Right cardiac atrium (tissue), 5 donors: ENCODE measurements around the gene SND1. TPM values are rescaled to one million over a fixed set of nuclear protein-coding genes. Genes with fewer than 3 reads are reported as not detected.

ENCODE experiments used
- ATAC-seq, 2 donors: fragments of 200-7000 bp; cut with Tn5 transposase; one replicate each; pipeline versions ENCODE4 v1.8.0 to v1.9.1; 2020; ENCODE audit warnings: moderate library complexity in 2 of 2, mild to moderate bottlenecking in 1 of 2
- DNase-seq, 3 donors: peaks; one replicate each; pipeline ENCODE4 v3.0.0-alpha.2; 2020
- H3K27ac ChIP-seq: one replicate; pipeline ENCODE4 v1.5.1; 2013; ENCODE audit warnings: mild to moderate bottlenecking, low read length, control low read depth, moderate library complexity
- H3K27me3 ChIP-seq: one replicate; pipeline ENCODE4 v1.6.1; 2013; ENCODE audit not compliant: control insufficient read depth, insufficient read depth
- H3K4me1 ChIP-seq: one replicate; pipeline ENCODE4 v1.6.1; 2013; ENCODE audit warnings: low read length; ENCODE audit not compliant: control insufficient read depth, insufficient read depth
- H3K4me3 ChIP-seq: one replicate; pipeline ENCODE4 v1.5.1; 2013; ENCODE audit warnings: low read length, control low read depth
- H3K9me3 ChIP-seq: one replicate; pipeline ENCODE4 v1.6.1; 2013; ENCODE audit warnings: low read length; ENCODE audit not compliant: control insufficient read depth
- WGBS: extraction: QIAGEN DNeasy Blood & Tissue Kit; methylation state at CpG from one replicate; pipeline ENCODE4 v1.1.7; 2013; 5-methylcytosine and 5-hydroxymethylcytosine counted together
- intact Hi-C, 4 donors: fragments of 100-400 bp; cut with DNase I; formaldehyde crosslinking; loops; one replicate each; pipeline versions ENCODE4 v1.11.0 to v1.14.0; 2022 to 2023
- polyA plus RNA-seq: library from polyadenylated mRNA; stranded (reverse); fragments of 200-250 nt; gene quantifications from one replicate; pipeline ENCODE4 v1.2.3, GENCODE V29; 2013
- total RNA-seq, 4 donors: library from RNA; stranded (reverse); fragmentation: NEBNext Ultra II Directional; extraction: Animal tissue kit (Norgen Biotek cat#: 25700); gene quantifications; one replicate each; pipeline ENCODE4 v1.2.1, GENCODE V29; 2021
- donor health status: healthy with polysubstance abuse.
- donor health status: DM: no; HTN: yes; CAD: no.
- donor health status: DM: no; HTN: no; CAD: no.
- donor health status: DM: no; HTN: yes; CAD: no; lungs with severe emphysema.
- donor health status: DM: yes; HTN: yes; CAD: no.

The SND1 gene
- total and polyA plus RNA-seq, 5 donors, result 50.0 to 107 (median 89.3) TPM

- H3K27me3 ChIP-seq, result no peaks in the 10 kb centered on the region
- no peak overlapping the region for H3K27ac ChIP-seq
- no peak for DNase-seq
- 75% methylated on average over 6 of the region's 6 CpGs for WGBS
- no peak for ATAC-seq
- intact Hi-C loops, result no loop called here
- peaks cover 1% of the 10 kb centered on the region for H3K4me1 ChIP-seq
- no peaks in the 10 kb centered on the region for H3K9me3 ChIP-seq
- no peak overlapping the region for H3K4me3 ChIP-seq
Measured at GRCh38 chr7:127807340-127807739, 155.3 kb downstream of the SND1 start.

- no peak overlapping the region for H3K4me3 ChIP-seq
- 90% methylated on average over 2 of the region's 2 CpGs for WGBS
- ATAC-seq (no peak), DNase-seq (no peak)
- no peaks in the 10 kb centered on the region for H3K9me3 ChIP-seq
- H3K27ac ChIP-seq, result no peak overlapping the region
- intact Hi-C loops, result no loop called here
- H3K27me3 ChIP-seq, result no peaks in the 10 kb centered on the region
- peaks cover 4% of the 10 kb centered on the region for H3K4me1 ChIP-seq
Measured at GRCh38 chr7:127807829-127808228, 155.8 kb downstream of the SND1 start.

DNA sequence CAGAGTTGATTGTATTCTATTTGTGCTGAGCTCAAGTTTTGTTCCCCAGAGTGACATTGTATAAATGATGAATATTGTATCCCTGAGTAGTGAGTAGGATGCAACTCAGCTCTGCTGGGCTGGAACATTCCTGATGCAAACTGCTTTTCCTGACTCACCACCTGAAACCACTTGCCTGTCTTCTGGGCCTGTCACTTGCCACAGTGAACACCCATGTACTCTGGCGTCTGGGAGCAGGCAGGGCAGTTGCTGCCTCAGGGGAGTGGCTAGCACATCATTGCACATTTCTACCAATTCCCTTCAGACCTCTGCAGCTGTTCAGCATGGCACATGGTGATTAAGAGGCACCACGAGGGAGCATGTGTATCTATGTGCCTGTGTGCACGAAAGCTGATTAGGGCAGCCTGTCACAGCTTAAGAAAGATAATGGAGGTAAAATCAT is 157.3 kb downstream of the SND1 start:
- ATAC-seq (peak in 1 of 2 donors; percentile 32), DNase-seq (no peak)
- H3K27me3 ChIP-seq, result no peaks in the 10 kb centered on the region
- intact Hi-C loops, result no loop called here
- no peaks in the 10 kb centered on the region for H3K9me3 ChIP-seq
- H3K4me1 ChIP-seq, result peaks cover 4% of the 10 kb centered on the region
- H3K27ac ChIP-seq, result no peak overlapping the region
- 63% methylated on average over 3 of the region's 3 CpGs for WGBS
- no peak overlapping the region for H3K4me3 ChIP-seq

DNA sequence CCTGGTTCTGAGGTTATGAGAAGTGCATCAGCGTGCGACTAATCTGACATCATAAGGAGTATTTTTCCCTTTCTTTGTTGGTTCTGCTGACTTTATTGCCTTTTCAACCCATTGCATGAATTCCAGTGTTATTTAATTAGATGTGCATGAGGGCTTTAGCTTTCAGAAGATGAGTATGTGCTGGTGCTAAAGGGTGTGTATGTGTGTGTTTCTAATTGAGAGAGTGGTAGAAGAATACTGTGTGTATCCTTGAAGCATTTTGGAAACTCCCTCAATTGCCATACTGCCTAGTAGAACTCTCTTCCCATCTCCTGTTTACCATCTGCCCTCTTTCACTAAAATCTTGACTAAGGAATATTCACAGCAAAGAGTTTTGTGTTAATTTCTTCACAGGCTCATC is 158.1 kb downstream of the SND1 start:
- H3K27me3 ChIP-seq, result no peaks in the 10 kb centered on the region
- H3K9me3 ChIP-seq, result no peaks in the 10 kb centered on the region
- intact Hi-C loops, result no loop called here
- H3K27ac ChIP-seq, result no peak overlapping the region
- WGBS, result 100% methylated on average over 2 of the region's 2 CpGs
- ATAC-seq (no peak), DNase-seq (no peak)
- peaks cover 4% of the 10 kb centered on the region for H3K4me1 ChIP-seq
- no peak overlapping the region for H3K4me3 ChIP-seq

DNA sequence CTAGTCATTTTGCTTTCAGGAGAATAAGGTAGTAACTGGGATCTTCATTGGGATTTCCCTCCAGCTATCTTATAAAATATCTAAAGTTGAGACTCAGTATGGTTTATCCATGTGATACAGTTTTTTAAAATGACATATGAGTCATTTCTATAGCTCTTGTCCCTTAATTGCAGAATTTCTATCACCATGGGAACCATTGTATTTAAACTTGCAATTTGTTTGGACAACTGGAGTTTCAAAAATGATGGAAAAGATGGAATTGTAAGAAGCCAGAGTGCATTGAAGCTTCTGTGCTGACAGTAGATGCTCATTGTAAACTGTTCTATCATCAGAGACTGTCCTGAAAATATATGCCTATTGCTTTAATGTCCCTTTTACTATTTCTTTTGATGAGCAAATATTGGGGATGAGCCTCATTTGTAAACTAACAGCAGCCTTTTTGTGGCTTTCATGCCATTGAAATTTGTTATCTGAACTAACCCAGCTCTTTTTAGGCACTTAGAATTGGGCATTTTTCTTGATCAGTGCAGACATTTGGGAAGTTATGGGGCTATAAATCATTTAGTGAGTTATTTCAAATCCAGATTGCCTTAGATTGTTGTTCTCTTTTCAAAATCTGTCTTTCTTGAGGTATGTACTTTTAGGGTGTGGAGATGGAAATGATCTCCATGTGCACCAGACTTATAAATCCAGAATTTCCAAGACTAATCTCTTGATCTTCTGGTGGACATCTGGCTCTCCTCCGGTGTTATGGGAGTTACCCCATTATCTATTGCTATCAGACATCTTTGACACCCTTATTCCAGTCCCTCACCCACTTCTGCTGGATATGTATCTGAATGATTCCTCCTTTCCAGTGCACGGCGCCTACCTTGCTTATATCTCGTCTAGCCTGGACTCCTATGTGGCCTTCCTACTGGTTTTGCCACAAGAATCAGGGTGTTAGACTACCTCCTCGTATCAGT is 159.0 kb downstream of the SND1 start:
- ATAC-seq, result no peak
- H3K9me3 ChIP-seq, result no peaks in the 10 kb centered on the region

DNA sequence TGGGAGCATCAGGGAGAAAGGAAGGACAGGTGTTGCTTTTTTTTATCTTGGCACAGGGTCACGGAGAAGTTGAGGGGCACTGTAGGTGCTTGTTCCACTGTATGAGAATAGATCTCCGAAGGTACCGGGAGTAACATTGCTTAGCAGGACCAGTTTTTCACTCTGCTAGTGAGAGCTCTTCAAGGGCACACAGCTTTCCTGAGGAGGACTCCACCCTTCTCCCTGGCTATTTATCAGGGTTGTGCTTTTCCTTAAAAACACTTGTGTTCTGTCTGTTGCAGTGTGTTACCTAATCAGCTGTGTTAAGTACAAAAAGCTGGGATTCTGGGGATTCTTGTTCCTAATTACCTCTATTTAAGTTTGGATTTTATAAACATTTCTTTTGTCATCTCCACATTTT is 160.5 kb downstream of the SND1 start:
- DNase-seq (no peak), ATAC-seq (peak; percentile 56 to 66)
- Histone ChIP-seq H3K9me3 (no peaks in the 10 kb centered on the region), H3K4me3 (no peak overlapping the region), H3K27ac (no peak overlapping the region), H3K4me1 (peaks cover 4% of the 10 kb centered on the region), H3K27me3 (no peaks in the 10 kb centered on the region)
- intact Hi-C loops, result no loop called here
- WGBS, result 90% methylated on average over 3 of the region's 3 CpGs

More for the DNA sequence above, 159.0 kb downstream of the SND1 start:
- peaks cover 4% of the 10 kb centered on the region for H3K4me1 ChIP-seq
- WGBS, result 96% methylated on average over 5 of the region's 5 CpGs
- intact Hi-C loops, result no loop called here
- no peak overlapping the region for H3K27ac ChIP-seq
- no peaks in the 10 kb centered on the region for H3K27me3 ChIP-seq
- DNase-seq, result no peak
- H3K4me3 ChIP-seq, result no peak overlapping the region

DNA sequence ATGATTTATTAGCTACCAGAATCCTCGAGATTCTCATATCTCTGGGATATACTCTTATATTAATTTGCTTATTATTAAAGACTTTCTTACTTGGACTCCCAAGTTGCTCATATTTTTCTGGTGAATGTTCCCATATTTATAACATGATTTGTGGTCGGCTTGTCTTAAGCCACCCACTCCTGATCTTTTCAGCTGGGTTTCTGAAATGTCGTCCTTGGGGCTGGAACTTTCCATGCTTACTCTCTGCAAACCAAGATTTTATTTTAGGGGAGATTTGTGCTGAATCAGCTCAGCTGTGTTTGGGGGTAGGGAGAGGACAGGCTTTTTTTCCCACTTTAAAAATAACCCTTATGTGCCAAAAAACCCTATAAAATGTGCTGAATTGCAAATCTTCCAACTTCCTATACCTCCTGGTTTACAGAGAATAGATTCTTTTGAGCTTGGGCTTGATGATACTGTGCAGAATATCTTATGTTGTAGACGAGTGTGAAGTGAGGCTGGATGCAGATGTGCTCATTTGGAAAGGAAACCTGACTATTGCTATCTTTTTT is 162.1 kb downstream of the SND1 start:
- H3K4me1 ChIP-seq, result peaks cover 4% of the 10 kb centered on the region
- H3K27ac ChIP-seq, result no peak overlapping the region
- WGBS, result 71% methylated on average over 4 of the region's 4 CpGs
- ATAC-seq, result no peak
- no peaks in the 10 kb centered on the region for H3K27me3 ChIP-seq
- no peak for DNase-seq
- no peak overlapping the region for H3K4me3 ChIP-seq
- H3K9me3 ChIP-seq, result no peaks in the 10 kb centered on the region
- intact Hi-C loops, result no loop called here

GRCh38 chr7:127815631-127816145 is 163.7 kb downstream of the SND1 start:
- 72% methylated on average over 3 of the region's 3 CpGs for whole genome bisulfite sequencing
- no peak overlapping the region for H3K4me3 ChIP-seq
- peaks cover 4% of the 10 kb centered on the region for H3K4me1 ChIP-seq
- no peak overlapping the region for H3K27ac ChIP-seq
- no peak for DNase-seq
- H3K27me3 ChIP-seq, result no peaks in the 10 kb centered on the region
- intact Hi-C loops, result no loop called here
- ATAC-seq, result no peak
- H3K9me3 ChIP-seq, result no peaks in the 10 kb centered on the region

DNA sequence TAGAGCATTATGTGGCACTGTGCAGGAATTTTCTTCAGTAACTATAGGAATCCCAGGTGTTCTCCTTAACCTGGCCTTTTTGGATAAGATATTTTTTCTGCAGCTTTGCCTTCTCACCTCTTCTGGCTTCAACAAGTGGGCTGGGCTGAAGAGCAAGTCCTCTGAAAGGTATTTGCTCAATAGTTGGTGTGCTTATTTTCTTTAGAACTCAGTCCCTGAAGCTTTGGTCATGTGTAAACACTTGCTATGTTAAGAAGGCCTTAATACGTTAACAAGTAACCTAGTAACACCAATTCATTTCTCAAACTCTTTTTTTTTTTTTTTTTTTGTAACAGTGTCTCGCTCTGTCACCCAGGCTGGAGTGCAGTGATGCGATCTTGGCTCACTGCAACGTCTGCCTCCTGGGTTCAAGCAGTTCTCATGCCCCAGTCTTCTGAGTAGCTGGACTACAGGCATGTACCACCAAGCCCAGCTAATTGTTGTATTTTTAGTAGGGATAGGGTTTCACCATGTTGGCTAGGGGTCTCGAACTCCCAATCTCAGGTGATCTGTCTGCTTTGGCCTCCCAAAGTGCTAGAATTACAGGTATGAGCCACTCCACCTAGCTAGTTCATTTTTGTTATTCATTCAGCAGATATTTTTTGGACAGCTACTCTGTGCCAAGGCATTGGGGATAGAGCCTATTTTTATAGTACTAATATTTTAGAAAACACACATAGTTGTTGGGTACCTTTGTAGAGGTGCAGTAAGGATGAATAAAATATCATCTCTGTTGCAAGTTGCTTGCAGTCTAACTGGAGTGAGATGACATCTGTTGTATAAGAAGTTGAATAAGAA is 164.6 kb downstream of the SND1 start:
- intact Hi-C loops, result no loop called here
- Histone ChIP-seq H3K4me3 (no peak overlapping the region), H3K27me3 (no peaks in the 10 kb centered on the region), H3K4me1 (peaks cover 7% of the 10 kb centered on the region), H3K9me3 (no peaks in the 10 kb centered on the region), H3K27ac (no peak overlapping the region)
- WGBS, result 92% methylated on average over 5 of the region's 5 CpGs
- ATAC-seq (no peak), DNase-seq (no peak)

DNA sequence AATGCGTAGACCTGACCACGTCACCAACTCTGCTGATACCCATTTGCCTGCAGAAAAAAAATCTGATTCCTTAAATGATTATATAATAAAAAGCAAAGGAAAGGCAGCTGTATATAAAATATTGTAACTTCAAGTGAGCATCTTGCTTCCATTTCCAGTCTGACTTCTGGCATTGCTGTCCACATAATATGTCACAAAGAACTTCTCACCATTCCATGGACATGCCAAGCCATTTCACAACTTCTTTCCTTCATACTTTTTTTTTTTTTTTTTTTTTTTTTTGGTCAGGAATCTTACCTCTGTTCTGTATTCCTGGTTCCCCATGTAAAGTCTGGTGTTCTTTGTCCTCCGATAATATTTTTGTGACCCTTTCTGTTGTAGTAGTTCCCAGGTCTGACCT is 165.5 kb downstream of the SND1 start:
- H3K4me3 ChIP-seq, result no peak overlapping the region
- 99% methylated on average over 3 of the region's 3 CpGs for WGBS
- H3K27me3 ChIP-seq, result no peaks in the 10 kb centered on the region
- no peak overlapping the region for H3K27ac ChIP-seq
- ATAC-seq, result no peak
- peaks cover 4% of the 10 kb centered on the region for H3K4me1 ChIP-seq
- no peaks in the 10 kb centered on the region for H3K9me3 ChIP-seq
- intact Hi-C loops, result no loop called here
- no peak for DNase-seq
